Right lobe of liver (tissue), 6 donors: ENCODE measurements around the gene MED15. TPM values are rescaled to one million over a fixed set of nuclear protein-coding genes. Genes with fewer than 3 reads are reported as not detected.

Experiments
- ATAC-seq, 4 donors: fragments of 200-7000 bp; cut with Tn5 transposase; one replicate each; pipeline ENCODE4 v1.9.1; 2020; ENCODE audit warnings: mild to moderate bottlenecking in 4 of 4, moderate library complexity in 4 of 4
- DNase-seq, 3 donors: peaks; one replicate each; pipeline ENCODE4 v3.0.0-alpha.2; 2020
- H3K27ac ChIP-seq, 3 donors: fragments of 200-600 bp; one replicate each; pipeline ENCODE4 v1.8.0; 2022
- H3K27me3 ChIP-seq, 2 donors: fragments of 200-600 bp; one replicate each; pipeline ENCODE4 v1.8.0; 2022
- H3K36me3 ChIP-seq, 4 donors: fragments of 200-600 bp; sonication (generic) in 1 of 4; one replicate each; pipeline versions ENCODE4 v1.5.1 to v1.8.0; 2017 to 2022; ENCODE audit warnings: control low read depth in 1 of 4
- H3K4me1 ChIP-seq, 4 donors: fragments of 200-600 bp; sonication (generic) in 1 of 4; one replicate each; pipeline versions ENCODE4 v1.5.1 to v1.8.0; 2017 to 2022; ENCODE audit warnings: control low read depth in 1 of 4
- H3K4me3 ChIP-seq, 3 donors: fragments of 200-600 bp; one replicate each; pipeline ENCODE4 v1.8.0; 2022
- H3K9me3 ChIP-seq, 4 donors: fragments of 200-600 bp; sonication (generic) in 1 of 4; one replicate each; pipeline versions ENCODE4 v1.5.1 to v1.8.0; 2017 to 2022; ENCODE audit warnings: control low read depth in 1 of 4
- CTCF ChIP-seq, 4 donors: fragments of 200-600 bp in 3 of 4; fragments of 450-650 bp in 1 of 4; IDR thresholded peaks; one replicate each; pipeline versions ENCODE4 v1.5.1 to v1.8.0; 2016 to 2022; ENCODE audit warnings: antibody characterized with exemption in 4 of 4, mild to moderate bottlenecking in 2 of 4
- POLR2A ChIP-seq: fragments of 450-650 bp; IDR thresholded peaks from one replicate; pipeline ENCODE4 v1.6.1; 2017; ENCODE audit warnings: antibody characterized with exemption, mild to moderate bottlenecking
- WGBS: methylation state at CpG from one replicate; pipeline ENCODE4 v1.1.6; 2018; ENCODE audit warnings: low coverage, low lambda C conversion rate; ENCODE audit not compliant: insufficient coverage; ENCODE audit errors: missing lambda C conversion rate; 5-methylcytosine and 5-hydroxymethylcytosine counted together
- intact Hi-C, 2 donors: fragments of 100-400 bp; cut with DNase I; formaldehyde crosslinking; loops; one replicate each; pipeline versions ENCODE4 v1.11.2 to v1.14.1; 2022
- total RNA-seq, 6 experiments: library from RNA; depleted of rRNA in 2 of 6; stranded (reverse); fragments of >200 nt in 2 of 6; fragmentation: NEBNext Ultra II Directional in 3 of 6; extraction: Animal tissue kit (Norgen Biotek cat#: 25700) in 3 of 6; gene quantifications; one replicate each; pipeline versions ENCODE4 v1.1.0 to v1.2.4, GENCODE V29; 2016 to 2023
- donor health status: DM: no; HTN: yes; CAD: no.
- donor health status: DM: no; HTN: no; CAD: no.
- donor health status: DM: no; HTN: no; CAD: no.
- donor health status: DM: no; HTN: yes; CAD: no.
- donor health status: DM: no; HTN: yes; CAD: no.

The MED15 gene
- total RNA-seq, 6 experiments from 2014 or later, result 15.7 to 34.7 (median 23.6) TPM

- intact Hi-C loops, result no loop called here
- Histone ChIP-seq H3K27ac (no peak overlapping the region), H3K36me3 (no peaks in the 10 kb centered on the region), H3K4me1 (peaks cover 0 to 12% (median 3%) of the 10 kb centered on the region in 4 donors), H3K4me3 (no peak overlapping the region), H3K9me3 (no peaks in the 10 kb centered on the region), H3K27me3 (no peaks in the 10 kb centered on the region)
- DNase-seq, result peak in 1 of 3 donors; percentile 31
- ATAC-seq, result no peak
- WGBS, result 85% methylated on average over 9 of the region's 10 CpGs
- TF ChIP-seq CTCF (IDR thresholded peaks at IDR 0.05) (no peak), POLR2A (no peak)
These were observed 38.5 kb downstream of the MED15 start for GRCh38 chr22:20545681-20546521.

DNA sequence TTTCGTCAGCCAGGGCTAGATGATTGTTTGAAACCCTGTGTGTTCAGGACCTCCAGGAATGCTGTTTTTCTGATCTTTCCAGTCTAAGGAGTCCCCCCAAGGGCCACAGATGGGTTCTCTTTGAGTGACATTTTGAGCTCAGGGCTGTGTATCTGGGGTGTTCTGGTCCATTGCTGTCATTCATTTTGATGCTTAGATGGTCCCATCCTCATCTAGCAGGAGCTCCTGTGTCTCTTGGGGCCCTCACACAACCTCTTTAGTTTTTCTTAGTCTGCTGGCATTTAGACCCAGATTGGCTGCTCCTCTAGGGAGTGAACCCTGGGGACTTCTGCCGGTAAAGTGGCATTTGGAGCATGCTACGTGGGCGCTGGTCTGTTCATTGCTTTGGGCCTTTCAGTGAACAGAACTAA is 39.1 kb downstream of the MED15 start:
- intact Hi-C loops, result no loop called here
- H3K4me3 ChIP-seq, result no peak overlapping the region
- no peak for TF ChIP-seq POLR2A
- no peak for TF ChIP-seq CTCF (IDR thresholded peaks at IDR 0.05)
- WGBS, result 84% methylated on average over 3 of the region's 4 CpGs
- peaks cover 0 to 19% (median 3%) of the 10 kb centered on the region in 4 donors for H3K4me1 ChIP-seq
- no peak overlapping the region for H3K27ac ChIP-seq
- DNase-seq (no peak), ATAC-seq (no peak)
- no peaks in the 10 kb centered on the region for H3K36me3 ChIP-seq
- H3K27me3 ChIP-seq, result no peaks in the 10 kb centered on the region
- H3K9me3 ChIP-seq, result no peaks in the 10 kb centered on the region

- no peaks in the 10 kb centered on the region for H3K9me3 ChIP-seq
- H3K27ac ChIP-seq, result no peak overlapping the region
- no peak for ATAC-seq
- H3K27me3 ChIP-seq, result no peaks in the 10 kb centered on the region
- no peak overlapping the region for H3K4me3 ChIP-seq
- peaks cover 0 to 24% (median 5%) of the 10 kb centered on the region in 4 donors for H3K4me1 ChIP-seq
- intact Hi-C loops, result no loop called here
- DNase-seq, result no peak
- no peaks in the 10 kb centered on the region for H3K36me3 ChIP-seq
- TF ChIP-seq POLR2A (no peak), CTCF (IDR thresholded peaks at IDR 0.05) (no peak)
These were observed 39.6 kb downstream of the MED15 start for GRCh38 chr22:20547029-20547428.

- Histone ChIP-seq H3K27ac (no peak overlapping the region), H3K4me1 (peaks cover 0 to 33% (median 12%) of the 10 kb centered on the region in 4 donors), H3K36me3 (peaks cover 0 to 1% (median 0%) of the 10 kb centered on the region in 4 donors), H3K4me3 (no peak overlapping the region), H3K9me3 (no peaks in the 10 kb centered on the region), H3K27me3 (no peaks in the 10 kb centered on the region)
- DNase-seq (peak in 1 of 3 donors; percentile 23), ATAC-seq (no peak)
- 79% methylated on average over 4 of the region's 4 CpGs for WGBS
- intact Hi-C loops, result no loop called here
- TF ChIP-seq CTCF (IDR thresholded peaks at IDR 0.05) (no peak), POLR2A (no peak)
These were observed 41.4 kb downstream of the MED15 start for GRCh38 chr22:20548806-20549205.
